Measurements from ENCODE around the gene KCNAB2.

KCNAB2 gene

GRCh38 chr1:6121651-6122370 is 76.1 kb downstream of the KCNAB2 start:
- TF ChIP-seq SIN3A (IDR thresholded peaks at IDR 0.05; ENCODE audit: borderline replicate concordance, insufficient read depth, low read length) (no peak), FOXP2 (optimal IDR thresholded peaks at IDR 0.05; ENCODE audit: borderline replicate concordance, extremely low read depth, extremely low read length, insufficient read depth) (no peak), TAF1 (IDR thresholded peaks at IDR 0.05; ENCODE audit: borderline replicate concordance, insufficient read depth, low read length) (no peak)

GRCh38 chr1:6123083-6123482 is 77.4 kb downstream of the KCNAB2 start:
- no peak for TF ChIP-seq REST (IDR thresholded peaks at IDR 0.05; ENCODE audit: insufficient read depth in 1 of 2, low read depth in 2 of 2, low read length in 2 of 2)
- TF ChIP-seq FOXP2 (optimal IDR thresholded peaks at IDR 0.05; ENCODE audit: borderline replicate concordance, extremely low read depth, extremely low read length, insufficient read depth) = no peak
- TF ChIP-seq TAF1 (IDR thresholded peaks at IDR 0.05; ENCODE audit: borderline replicate concordance, insufficient read depth, low read length) = no peak
- TF ChIP-seq POLR2AphosphoS5 (IDR thresholded peaks at IDR 0.05; ENCODE audit: low read depth, low read length) = no peak
- TF ChIP-seq SIN3A (IDR thresholded peaks at IDR 0.05; ENCODE audit: borderline replicate concordance, insufficient read depth, low read length) = no peak

GRCh38 chr1:6123816-6124215 is 78.1 kb downstream of the KCNAB2 start:
- no peak for TF ChIP-seq TAF1 (IDR thresholded peaks at IDR 0.05; ENCODE audit: borderline replicate concordance, insufficient read depth, low read length)
- no peak for TF ChIP-seq REST (IDR thresholded peaks at IDR 0.05; ENCODE audit: insufficient read depth in 1 of 2, low read depth in 2 of 2, low read length in 2 of 2)
- no peak for TF ChIP-seq FOXP2 (optimal IDR thresholded peaks at IDR 0.05; ENCODE audit: borderline replicate concordance, extremely low read depth, extremely low read length, insufficient read depth)
- TF ChIP-seq POLR2AphosphoS5 (IDR thresholded peaks at IDR 0.05; ENCODE audit: low read depth, low read length) = no peak
- no peak for TF ChIP-seq SIN3A (IDR thresholded peaks at IDR 0.05; ENCODE audit: borderline replicate concordance, insufficient read depth, low read length)

GRCh38 chr1:6124341-6124740 is 78.7 kb downstream of the KCNAB2 start:
- TF ChIP-seq POLR2AphosphoS5 (IDR thresholded peaks at IDR 0.05; ENCODE audit: low read depth, low read length) (no peak), TAF1 (IDR thresholded peaks at IDR 0.05; ENCODE audit: borderline replicate concordance, insufficient read depth, low read length) (no peak), FOXP2 (optimal IDR thresholded peaks at IDR 0.05; ENCODE audit: borderline replicate concordance, extremely low read depth, extremely low read length, insufficient read depth) (no peak), SIN3A (IDR thresholded peaks at IDR 0.05; ENCODE audit: borderline replicate concordance, insufficient read depth, low read length) (no peak), REST (IDR thresholded peaks at IDR 0.05; ENCODE audit: insufficient read depth in 1 of 2, low read depth in 2 of 2, low read length in 2 of 2) (no peak)

GRCh38 chr1:6124746-6125365 is 79.2 kb downstream of the KCNAB2 start:
- no peak for TF ChIP-seq TAF1 (IDR thresholded peaks at IDR 0.05; ENCODE audit: borderline replicate concordance, insufficient read depth, low read length)
- TF ChIP-seq SIN3A (IDR thresholded peaks at IDR 0.05; ENCODE audit: borderline replicate concordance, insufficient read depth, low read length) = no peak
- no peak for TF ChIP-seq POLR2AphosphoS5 (IDR thresholded peaks at IDR 0.05; ENCODE audit: low read depth, low read length)
- no peak for TF ChIP-seq FOXP2 (optimal IDR thresholded peaks at IDR 0.05; ENCODE audit: borderline replicate concordance, extremely low read depth, extremely low read length, insufficient read depth)
- no peak for TF ChIP-seq REST (IDR thresholded peaks at IDR 0.05; ENCODE audit: insufficient read depth in 1 of 2, low read depth in 2 of 2, low read length in 2 of 2)

Data from PFSK-1 (cell line).